ENCODE results near the gene CAPG. TPM values are rescaled to one million over a fixed set of nuclear protein-coding genes. Genes with fewer than 3 reads are reported as not detected.
A peak's percentile ranks its signal among the peaks of the same experiment; 100 is the strongest.
"Not testable (repeated sequence)": the region's sequence is repeated elsewhere in the genome, so short reads cannot be mapped to it uniquely, and the experiment has no call there.

Gene CAPG
- total RNA-seq, 6 donors from 2014 or later: 169 to 611 (median 375) TPM

- H3K4me1 ChIP-seq: peaks cover 27 to 63% (median 51%) of the 10 kb centered on the region in 4 donors
- 61 to 79% methylated on average over 10 to 12 of the region's 12 CpGs for WGBS, 2 donors
Observed at GRCh38 chr2:85415980-85416650, 5.9 kb upstream of the CAPG start.

GRCh38 chr2:85414761-85415553, 4.8 kb upstream of the CAPG start:
- Histone ChIP-seq H3K36me3 (no peaks in the 10 kb centered on the region), H3K4me3 (no peak overlapping the region), H3K27me3 (no peaks in the 10 kb centered on the region), H3K27ac (peak overlapping the region in 2 of 4 donors; percentile 52 to 84), H3K9me3 (no peaks in the 10 kb centered on the region), H3K4me1 (peaks cover 16 to 62% (median 50%) of the 10 kb centered on the region in 4 donors)
- no peak for ATAC-seq (ENCODE audit: low FRiP score in 2 of 2)
- DNase-seq: peak in 1 of 2 donors; percentile 53
- WGBS, 2 donors: 78 to 79% methylated on average over 6 to 7 of the region's 7 CpGs
- peak in 1 of 4 donors; percentile 49 for TF ChIP-seq POLR2A (IDR thresholded peaks at IDR 0.05)
- peak in 1 of 2 donors; percentile 60 for TF ChIP-seq POLR2AphosphoS5 (IDR thresholded peaks at IDR 0.05)
- peak in 1 of 4 donors; percentile 8 for TF ChIP-seq EP300 (IDR thresholded peaks at IDR 0.05)
- TF ChIP-seq, protein P1, sequence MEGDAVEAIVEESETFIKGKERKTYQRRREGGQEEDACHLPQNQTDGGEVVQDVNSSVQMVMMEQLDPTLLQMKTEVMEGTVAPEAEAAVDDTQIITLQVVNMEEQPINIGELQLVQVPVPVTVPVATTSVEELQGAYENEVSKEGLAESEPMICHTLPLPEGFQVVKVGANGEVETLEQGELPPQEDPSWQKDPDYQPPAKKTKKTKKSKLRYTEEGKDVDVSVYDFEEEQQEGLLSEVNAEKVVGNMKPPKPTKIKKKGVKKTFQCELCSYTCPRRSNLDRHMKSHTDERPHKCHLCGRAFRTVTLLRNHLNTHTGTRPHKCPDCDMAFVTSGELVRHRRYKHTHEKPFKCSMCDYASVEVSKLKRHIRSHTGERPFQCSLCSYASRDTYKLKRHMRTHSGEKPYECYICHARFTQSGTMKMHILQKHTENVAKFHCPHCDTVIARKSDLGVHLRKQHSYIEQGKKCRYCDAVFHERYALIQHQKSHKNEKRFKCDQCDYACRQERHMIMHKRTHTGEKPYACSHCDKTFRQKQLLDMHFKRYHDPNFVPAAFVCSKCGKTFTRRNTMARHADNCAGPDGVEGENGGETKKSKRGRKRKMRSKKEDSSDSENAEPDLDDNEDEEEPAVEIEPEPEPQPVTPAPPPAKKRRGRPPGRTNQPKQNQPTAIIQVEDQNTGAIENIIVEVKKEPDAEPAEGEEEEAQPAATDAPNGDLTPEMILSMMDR (IDR thresholded peaks at IDR 0.05): no peak

More at GRCh38 chr2:85415980-85416650, 5.9 kb upstream of the CAPG start:
- peak overlapping the region in 2 of 4 donors; percentile 61 to 84 for H3K27ac ChIP-seq
- TF ChIP-seq POLR2A (IDR thresholded peaks at IDR 0.05) (peak in 1 of 4 donors; percentile 26), POLR2AphosphoS5 (IDR thresholded peaks at IDR 0.05) (no peak)
- H3K9me3 ChIP-seq: no peaks in the 10 kb centered on the region
- H3K27me3 ChIP-seq: no peaks in the 10 kb centered on the region
- ATAC-seq (ENCODE audit: low FRiP score in 2 of 2): no peak
- DNase-seq: no peak
- H3K4me3 ChIP-seq: no peak overlapping the region
- no peaks in the 10 kb centered on the region for H3K36me3 ChIP-seq

DNA sequence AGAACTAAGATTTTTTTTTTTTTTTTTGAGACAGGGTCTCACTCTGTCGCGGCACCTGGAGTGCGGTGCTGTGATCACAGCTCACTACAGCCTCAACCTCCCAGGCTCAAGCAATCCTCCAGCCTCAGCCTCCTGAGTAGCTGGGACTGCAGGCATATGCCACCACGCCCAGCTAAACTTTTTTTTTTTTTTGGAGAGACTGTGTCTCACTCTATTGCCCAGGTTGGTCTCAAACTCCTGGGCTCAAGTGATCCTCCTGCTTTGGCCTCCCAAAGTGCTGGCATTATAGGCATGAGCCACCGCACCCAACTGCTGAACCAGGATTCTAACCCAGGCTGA, 4.2 kb upstream of the CAPG start:
- 78 to 90% methylated on average over 5 of the region's 5 CpGs for WGBS, 2 donors
- Histone ChIP-seq H3K4me3 (peak overlapping the region in 1 of 4 donors; percentile 53), H3K4me1 (peaks cover 13 to 62% (median 47%) of the 10 kb centered on the region in 4 donors), H3K27ac (peak overlapping the region in 2 of 4 donors; percentile 67 to 84)
- not testable (repeated sequence) for DNase-seq; H3K9me3 ChIP-seq; ATAC-seq (ENCODE audit: low FRiP score in 2 of 2); H3K27me3 ChIP-seq; H3K36me3 ChIP-seq

DNA sequence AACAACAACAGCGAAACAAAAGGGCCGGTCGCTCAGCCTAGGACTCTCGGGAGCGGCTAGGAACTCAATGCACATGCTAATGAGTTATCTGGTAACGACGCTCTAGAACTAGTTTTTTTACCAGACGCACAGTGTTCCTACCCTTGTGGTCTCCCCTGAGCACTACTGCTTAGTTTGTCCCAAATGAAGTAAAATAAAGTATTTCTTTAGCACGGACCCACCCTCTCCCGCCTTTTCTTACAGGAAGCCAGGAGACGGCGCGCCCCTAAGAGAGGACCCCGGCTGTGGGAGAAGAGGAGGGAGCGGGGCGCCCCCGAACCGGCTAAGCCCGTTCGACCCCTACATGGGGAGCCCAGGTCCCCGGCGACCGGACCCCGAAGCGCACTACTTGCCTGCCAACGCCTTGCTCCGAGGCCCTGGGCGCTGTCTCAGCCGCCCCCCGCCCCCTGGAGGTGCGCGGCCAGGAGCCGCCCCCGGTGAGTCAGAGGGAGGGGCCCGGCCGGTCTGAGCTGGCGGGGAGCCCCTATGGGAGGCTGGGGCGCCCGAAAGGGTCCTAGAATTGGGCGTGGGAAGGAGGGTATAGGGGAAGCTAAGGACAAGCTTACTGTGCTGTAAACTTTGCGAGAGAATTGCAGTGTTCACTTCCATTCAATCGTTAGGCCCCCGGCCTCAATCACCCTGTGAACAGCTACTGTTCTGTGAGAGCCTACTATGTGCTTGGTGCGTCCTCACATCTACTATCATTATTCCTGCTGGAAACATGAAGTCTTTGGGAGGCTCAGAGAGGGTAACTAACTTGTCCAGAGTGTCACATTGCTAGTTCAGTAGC, 3.6 kb upstream of the CAPG start:
- Histone ChIP-seq H3K4me1 (peaks cover 7 to 62% (median 43%) of the 10 kb centered on the region in 4 donors), H3K36me3 (no peaks in the 10 kb centered on the region), H3K27me3 (no peaks in the 10 kb centered on the region), H3K9me3 (no peaks in the 10 kb centered on the region), H3K27ac (peak overlapping the region in 3 of 4 donors; percentile 1 to 84 (median 67)), H3K4me3 (peak overlapping the region; percentile 36 to 57 (median 52))
- peak; percentile 47 to 77 for ATAC-seq (ENCODE audit: low FRiP score in 2 of 2)
- 13 to 15% methylated on average over 22 to 24 of the region's 44 CpGs for WGBS, 2 donors
- DNase-seq: peak; percentile 72 to 90
- TF ChIP-seq POLR2A (IDR thresholded peaks at IDR 0.05): peak in 2 of 4 donors; percentile 31 to 58
- TF ChIP-seq, protein P1 (IDR thresholded peaks at IDR 0.05): peak in 4 of 6 experiments; percentile 12 to 23 (median 15)
- TF ChIP-seq EP300 (IDR thresholded peaks at IDR 0.05): no peak
- peak; percentile 24 to 65 for TF ChIP-seq POLR2AphosphoS5 (IDR thresholded peaks at IDR 0.05)

DNA sequence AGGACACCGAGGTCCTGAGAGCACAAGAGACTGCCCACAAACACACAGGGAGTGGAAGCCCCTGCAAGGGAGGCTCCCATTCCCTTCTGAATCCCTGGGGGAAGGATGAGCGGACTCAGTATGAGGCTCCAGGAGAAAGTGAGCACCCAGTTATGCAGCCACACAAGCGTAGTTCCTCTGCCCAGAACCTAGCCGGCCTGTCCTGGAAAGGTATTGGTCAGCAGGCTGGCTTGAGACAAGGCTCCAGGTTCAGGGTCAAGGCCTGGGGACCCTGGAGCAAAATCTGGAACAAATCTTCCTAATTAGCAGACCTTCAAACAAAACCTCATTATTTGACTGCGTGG, 1.2 kb upstream of the CAPG start:
- Histone ChIP-seq H3K4me1 (peaks cover 3 to 64% (median 41%) of the 10 kb centered on the region in 4 donors), H3K27me3 (no peaks in the 10 kb centered on the region), H3K36me3 (no peaks in the 10 kb centered on the region), H3K27ac (peak overlapping the region in 1 of 4 donors; percentile 89), H3K9me3 (no peaks in the 10 kb centered on the region), H3K4me3 (no peak overlapping the region)
- TF ChIP-seq, protein P1 (IDR thresholded peaks at IDR 0.05): no peak
- TF ChIP-seq POLR2A (IDR thresholded peaks at IDR 0.05) (no peak), POLR2AphosphoS5 (IDR thresholded peaks at IDR 0.05) (no peak)
- 90 to 100% methylated on average over 2 to 5 of the region's 5 CpGs for WGBS, 2 donors
- ATAC-seq (ENCODE audit: low FRiP score in 2 of 2) (no peak), DNase-seq (no peak)

Measured in upper lobe of left lung (tissue), 6 donors.